H9 (cell line): Measurements from ENCODE around the gene MYOCOS. TPM values are rescaled to one million over a fixed set of nuclear protein-coding genes. Genes with fewer than 3 reads are reported as not detected.

Experiments used
- DNase-seq: peaks from one replicate; pipeline ENCODE4 v3.0.0-alpha.2; 2017
- H2AFZ ChIP-seq: one replicate; pipeline ENCODE4 v1.6.1; 2013; ENCODE audit warnings: mild to moderate bottlenecking, low read length, control low read depth, moderate library complexity
- H2AK5ac ChIP-seq: 2 replicates; pipeline ENCODE4 v1.6.1; 2013; ENCODE audit warnings: low read length, control low read depth, mixed read lengths; ENCODE audit not compliant: insufficient read length
- H2BK120ac ChIP-seq: one replicate; pipeline ENCODE4 v1.6.1; 2013; ENCODE audit warnings: low read depth, mild to moderate bottlenecking, low read length, control low read depth, inconsistent platforms; ENCODE audit not compliant: poor library complexity, severe bottlenecking
- H2BK12ac ChIP-seq: 2 replicates; pipeline ENCODE4 v1.6.1; 2013; ENCODE audit warnings: low read length, control low read depth, mixed read lengths, low read depth; ENCODE audit not compliant: insufficient read length
- H2BK15ac ChIP-seq: 2 replicates; pipeline ENCODE4 v1.6.1; 2013; ENCODE audit warnings: low read depth, low read length, control low read depth
- H2BK20ac ChIP-seq: one replicate; pipeline ENCODE4 v1.6.1; 2013; ENCODE audit warnings: low read depth, mild to moderate bottlenecking, low read length, control low read depth, inconsistent platforms; ENCODE audit not compliant: poor library complexity, severe bottlenecking
- H2BK5ac ChIP-seq: 2 replicates; pipeline ENCODE4 v1.6.1; 2013; ENCODE audit warnings: low read length, control low read depth, mixed read lengths; ENCODE audit not compliant: insufficient read length
- H3K14ac ChIP-seq: 2 replicates; pipeline ENCODE4 v1.6.1; 2013; ENCODE audit warnings: low read length, control low read depth; ENCODE audit not compliant: insufficient read depth
- H3K18ac ChIP-seq: 2 replicates; pipeline ENCODE4 v1.6.1; 2013; ENCODE audit warnings: low read depth, mild to moderate bottlenecking, mixed read lengths, low read length, control low read depth; ENCODE audit not compliant: insufficient read length
- H3K23ac ChIP-seq: 2 replicates; pipeline ENCODE4 v1.6.1; 2013; ENCODE audit warnings: low read length, control low read depth, mixed read lengths, low read depth; ENCODE audit not compliant: insufficient read length
- H3K23me2 ChIP-seq: 2 replicates; pipeline ENCODE4 v1.6.1; 2013; ENCODE audit warnings: low read depth, mild to moderate bottlenecking, mixed read lengths, low read length, control low read depth; ENCODE audit not compliant: insufficient read length, poor library complexity, severe bottlenecking
- H3K27ac ChIP-seq: 2 replicates; pipeline ENCODE4 v1.5.1; 2013; ENCODE audit warnings: low read length, control low read depth, mixed read lengths, low read depth; ENCODE audit not compliant: insufficient read length
- H3K27me3 ChIP-seq: 2 replicates; pipeline ENCODE4 v1.6.1; 2013; ENCODE audit warnings: low read length, control low read depth, inconsistent platforms; ENCODE audit not compliant: insufficient read depth
- H3K4ac ChIP-seq: 2 replicates; pipeline ENCODE4 v1.6.1; 2013; ENCODE audit warnings: low read depth, mild to moderate bottlenecking, control low read depth, inconsistent platforms, low read length, moderate library complexity
- H3K4me1 ChIP-seq: 2 replicates; pipeline ENCODE4 v1.6.1; 2013; ENCODE audit warnings: low read length, control low read depth, inconsistent platforms; ENCODE audit not compliant: insufficient read depth
- H3K4me2 ChIP-seq: 2 replicates; pipeline ENCODE4 v1.6.1; 2013; ENCODE audit warnings: low read length, control low read depth, mixed read lengths; ENCODE audit not compliant: insufficient read length, insufficient read depth
- H3K56ac ChIP-seq: 2 replicates; pipeline ENCODE4 v1.6.1; 2013; ENCODE audit warnings: low read depth, mild to moderate bottlenecking, mixed read lengths, low read length, control low read depth; ENCODE audit not compliant: insufficient read length
- H3K79me1 ChIP-seq: 2 replicates; pipeline ENCODE4 v1.6.1; 2013; ENCODE audit warnings: low read depth, mild to moderate bottlenecking, moderate library complexity, low read length, control low read depth, inconsistent platforms; ENCODE audit not compliant: insufficient read depth, poor library complexity, severe bottlenecking
- H3K79me2 ChIP-seq: 2 replicates; pipeline ENCODE4 v1.6.1; 2013; ENCODE audit warnings: low read length, control low read depth, inconsistent platforms; ENCODE audit not compliant: insufficient read depth
- H3K9ac ChIP-seq: 2 replicates; pipeline ENCODE4 v1.6.1; 2013; ENCODE audit warnings: low read length, control low read depth, mixed read lengths; ENCODE audit not compliant: insufficient read length; ENCODE audit errors: extremely low read depth
- H3K9me3 ChIP-seq: one replicate; pipeline ENCODE4 v1.6.1; 2013; ENCODE audit warnings: low read depth, low read length, inconsistent platforms; ENCODE audit not compliant: control insufficient read depth
- H3T11ph ChIP-seq: one replicate; pipeline ENCODE4 v1.6.1; 2013; ENCODE audit warnings: mild to moderate bottlenecking, low read length, control low read depth, inconsistent platforms
- H4K20me1 ChIP-seq: one replicate; pipeline ENCODE4 v1.6.1; 2013; ENCODE audit not compliant: control insufficient read depth, insufficient read length, insufficient read depth
- H4K5ac ChIP-seq: 2 replicates; pipeline ENCODE4 v1.6.1; 2013; ENCODE audit warnings: low read depth, mild to moderate bottlenecking, mixed read lengths, low read length, control low read depth; ENCODE audit not compliant: insufficient read length
- H4K8ac ChIP-seq: replicated peaks from 2 replicates; pipeline ENCODE4 v1.6.1; 2013; ENCODE audit warnings: low read length, control low read depth, mixed read lengths, low read depth; ENCODE audit not compliant: insufficient read length
- H4K91ac ChIP-seq: 2 replicates; pipeline ENCODE4 v1.6.1; 2013; ENCODE audit warnings: low read depth, mild to moderate bottlenecking, moderate library complexity, mixed read lengths, low read length, control low read depth; ENCODE audit not compliant: insufficient read length
- H3K27ac Mint-ChIP-seq, 3 experiments: 2 replicates in 2 of 3; 3 replicates in 1 of 3; pipeline ENCODE4 v1.8.0; 2020 to 2021; ENCODE audit warnings: mixed read lengths in 3 of 3, mild to moderate bottlenecking in 1 of 3, moderate library complexity in 1 of 3
- H3K27me3 Mint-ChIP-seq: 2 replicates; pipeline ENCODE4 v1.8.0; 2021; ENCODE audit warnings: low read depth, mild to moderate bottlenecking, moderate library complexity, mixed read lengths
- H3K36me3 Mint-ChIP-seq, 3 experiments: 2 replicates in 2 of 3; 3 replicates in 1 of 3; pipeline ENCODE4 v1.8.0; 2020 to 2021; ENCODE audit warnings: low read depth in 3 of 3, mixed read lengths in 3 of 3; ENCODE audit not compliant: insufficient read depth in 1 of 3
- H3K4me1 Mint-ChIP-seq, 2 experiments: 2 replicates each; pipeline ENCODE4 v1.8.0; 2020; ENCODE audit warnings: mixed read lengths in 2 of 2
- H3K4me3 Mint-ChIP-seq, 2 experiments: 2 replicates in 1 of 2; 3 replicates in 1 of 2; pipeline ENCODE4 v1.8.0; 2020 to 2021; ENCODE audit warnings: mild to moderate bottlenecking in 2 of 2, mixed read lengths in 2 of 2, moderate library complexity in 1 of 2
- H3K9me3 Mint-ChIP-seq, 2 experiments: 2 replicates in 1 of 2; 3 replicates in 1 of 2; pipeline ENCODE4 v1.8.0; 2020; ENCODE audit warnings: mild to moderate bottlenecking in 2 of 2, mixed read lengths in 2 of 2, moderate library complexity in 1 of 2
- WGBS: extraction: QIAGEN DNeasy Blood & Tissue Kit; methylation state at CpG from one replicate; pipeline ENCODE4 v1.1.7; 2013; ENCODE audit warnings: missing lambda C conversion rate, low lambda C conversion rate, mixed read lengths; ENCODE audit not compliant: insufficient read length; ENCODE audit errors: extremely low coverage; 5-methylcytosine and 5-hydroxymethylcytosine counted together
- total RNA-seq: library from RNA; stranded (reverse); gene quantifications from 2 replicates; pipeline ENCODE4 v1.2.1, GENCODE V29; 2021
- TF ChIP-seq, protein P1 (sequence below): fragments of 200-600 bp; sonication (generic); conservative IDR thresholded peaks from 3 replicates; pipeline ENCODE4 v1.8.0; 2021; ENCODE audit warnings: antibody characterized with exemption, mild to moderate bottlenecking

The MYOCOS gene
- total RNA-seq, 1 experiment from 2014 or later, result 0.13 TPM

DNA sequence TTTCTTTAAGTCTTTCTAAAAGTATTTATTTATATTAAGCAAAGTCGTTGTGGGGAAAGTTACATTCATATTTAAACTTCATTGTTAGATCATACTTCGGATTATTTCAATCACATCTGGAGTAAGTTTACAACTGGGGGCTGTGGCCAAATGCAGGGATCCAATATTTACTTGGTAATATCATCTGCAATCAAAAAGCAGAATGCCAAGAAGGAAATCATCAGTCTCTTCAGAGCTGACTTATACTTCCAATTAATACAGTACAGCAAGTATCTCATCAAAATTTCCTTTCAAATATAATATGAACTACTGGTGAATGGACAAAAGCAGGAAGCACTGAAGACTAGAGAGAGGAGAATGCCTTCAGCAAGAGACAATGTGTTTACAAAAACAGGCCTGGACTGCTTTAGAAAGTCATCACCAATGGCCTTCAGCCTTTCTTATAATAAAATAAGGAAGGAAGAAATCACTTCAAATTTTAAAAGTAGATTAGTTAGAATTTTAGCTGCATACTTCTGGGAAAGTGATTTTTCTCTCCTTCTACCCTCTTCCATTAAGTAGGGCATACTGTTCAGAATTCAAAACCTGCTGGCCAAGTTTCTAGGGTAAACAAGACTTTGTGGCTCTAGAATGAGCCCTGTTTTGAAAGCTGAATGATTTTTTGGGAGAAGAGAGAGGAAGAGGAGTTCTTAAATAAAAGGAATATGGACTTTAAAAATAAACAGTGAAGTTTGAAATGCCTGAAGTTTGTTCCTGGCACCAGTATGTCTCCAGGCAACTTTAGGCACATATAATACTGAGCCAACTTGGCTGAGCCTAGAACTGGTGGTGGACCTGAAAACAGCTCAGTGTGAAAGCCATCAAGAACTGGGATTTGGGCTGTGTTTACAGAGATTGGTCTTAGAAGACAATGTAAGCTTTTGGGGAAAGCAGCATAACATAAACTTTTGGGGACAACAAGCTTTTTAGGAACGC is 52.7 kb downstream of the MYOCOS start:
- Mint-ChIP-seq H3K27ac (no peak overlapping the region), H3K4me1 (no peaks in the 10 kb centered on the region), H3K4me3 (no peak overlapping the region), H3K36me3 (no peaks in the 10 kb centered on the region), H3K27me3 (no peaks in the 10 kb centered on the region), H3K9me3 (no peaks in the 10 kb centered on the region; a peak in 1 of 5 replicates)
- Histone ChIP-seq H3K14ac (no peak overlapping the region), H3K4me2 (no peak overlapping the region), H2BK5ac (no peak overlapping the region), H2BK12ac (no peak overlapping the region), H2AFZ (no peak overlapping the region), H3K9me3 (no peaks in the 10 kb centered on the region), H3K56ac (no peak overlapping the region), H2BK20ac (no peak overlapping the region), H3K23me2 (no peaks in the 10 kb centered on the region), H4K20me1 (no peaks in the 10 kb centered on the region), H3K27ac (no peak overlapping the region), H3K9ac (no peak overlapping the region), H3K23ac (no peak overlapping the region), H2AK5ac (no peak overlapping the region), H3T11ph (no peak overlapping the region), H4K5ac (no peak overlapping the region), H4K91ac (no peak overlapping the region), H3K4me1 (no peaks in the 10 kb centered on the region), H2BK120ac (no peak overlapping the region), H3K79me1 (no peaks in the 10 kb centered on the region), H4K8ac (no peak overlapping the region), H2BK15ac (no peak overlapping the region), H3K18ac (no peak overlapping the region), H3K4ac (no peak overlapping the region), H3K27me3 (no peaks in the 10 kb centered on the region), H3K79me2 (no peaks in the 10 kb centered on the region)
- DNase-seq, result no peak
- TF ChIP-seq, protein P1, sequence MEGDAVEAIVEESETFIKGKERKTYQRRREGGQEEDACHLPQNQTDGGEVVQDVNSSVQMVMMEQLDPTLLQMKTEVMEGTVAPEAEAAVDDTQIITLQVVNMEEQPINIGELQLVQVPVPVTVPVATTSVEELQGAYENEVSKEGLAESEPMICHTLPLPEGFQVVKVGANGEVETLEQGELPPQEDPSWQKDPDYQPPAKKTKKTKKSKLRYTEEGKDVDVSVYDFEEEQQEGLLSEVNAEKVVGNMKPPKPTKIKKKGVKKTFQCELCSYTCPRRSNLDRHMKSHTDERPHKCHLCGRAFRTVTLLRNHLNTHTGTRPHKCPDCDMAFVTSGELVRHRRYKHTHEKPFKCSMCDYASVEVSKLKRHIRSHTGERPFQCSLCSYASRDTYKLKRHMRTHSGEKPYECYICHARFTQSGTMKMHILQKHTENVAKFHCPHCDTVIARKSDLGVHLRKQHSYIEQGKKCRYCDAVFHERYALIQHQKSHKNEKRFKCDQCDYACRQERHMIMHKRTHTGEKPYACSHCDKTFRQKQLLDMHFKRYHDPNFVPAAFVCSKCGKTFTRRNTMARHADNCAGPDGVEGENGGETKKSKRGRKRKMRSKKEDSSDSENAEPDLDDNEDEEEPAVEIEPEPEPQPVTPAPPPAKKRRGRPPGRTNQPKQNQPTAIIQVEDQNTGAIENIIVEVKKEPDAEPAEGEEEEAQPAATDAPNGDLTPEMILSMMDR, result no peak
- WGBS, result no CpG with 5 or more reads among the region's 3 CpGs

Other genes with a start within 250 kb of the MYOCOS start
- 256 and 267 TPM in 2 replicates for gene PRRC2C, start 136.7 kb upstream of the MYOCOS start, total RNA-seq
- not detected in 2 replicates for gene MYOC, start 30.4 kb downstream of the MYOCOS start, total RNA-seq
- 4.2 and 4.4 TPM in 2 replicates for gene VAMP4, start 119.8 kb downstream of the MYOCOS start, total RNA-seq
- 64.5 and 66.7 TPM in 2 replicates for gene METTL13, start 159.4 kb downstream of the MYOCOS start, total RNA-seq
- gene DNM3, start 219.3 kb downstream of the MYOCOS start, total RNA-seq, result 2.7 and 3.3 TPM in 2 replicates